Breast epithelium (tissue), 3 donors: ENCODE results near the gene OR10S1.

Experiments
- POLR2A ChIP-seq: fragments of 450-650 bp; IDR thresholded peaks from one replicate; pipeline ENCODE4 v1.6.1; 2016; ENCODE audit warnings: antibody characterized with exemption, mild to moderate bottlenecking, moderate library complexity
- TF ChIP-seq, protein P1 (sequence below), 3 donors: fragments of 450-650 bp; IDR thresholded peaks; one replicate each; pipeline ENCODE4 v1.5.1; 2016 to 2017; ENCODE audit warnings: antibody characterized with exemption in 3 of 3, mild to moderate bottlenecking in 3 of 3, moderate library complexity in 3 of 3

DNA sequence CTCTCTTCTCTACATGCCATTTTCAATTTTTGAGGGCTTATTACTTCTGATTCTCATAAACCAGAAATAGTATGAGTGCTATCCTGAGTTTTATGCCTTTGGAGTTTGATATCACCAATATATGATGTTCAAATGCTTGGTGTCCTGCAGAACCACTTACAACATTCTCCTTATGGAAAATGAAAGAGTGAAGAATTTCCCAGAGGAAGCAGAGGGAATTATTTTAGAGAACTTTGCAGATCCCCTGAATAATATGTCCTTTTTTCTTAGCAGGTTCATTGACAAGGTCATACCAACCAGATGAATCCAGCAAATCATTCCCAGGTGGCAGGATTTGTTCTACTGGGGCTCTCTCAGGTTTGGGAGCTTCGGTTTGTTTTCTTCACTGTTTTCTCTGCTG, 38.3 kb downstream of the OR10S1 start, which contains the start of gene OR4D5:
- TF ChIP-seq, protein P1, sequence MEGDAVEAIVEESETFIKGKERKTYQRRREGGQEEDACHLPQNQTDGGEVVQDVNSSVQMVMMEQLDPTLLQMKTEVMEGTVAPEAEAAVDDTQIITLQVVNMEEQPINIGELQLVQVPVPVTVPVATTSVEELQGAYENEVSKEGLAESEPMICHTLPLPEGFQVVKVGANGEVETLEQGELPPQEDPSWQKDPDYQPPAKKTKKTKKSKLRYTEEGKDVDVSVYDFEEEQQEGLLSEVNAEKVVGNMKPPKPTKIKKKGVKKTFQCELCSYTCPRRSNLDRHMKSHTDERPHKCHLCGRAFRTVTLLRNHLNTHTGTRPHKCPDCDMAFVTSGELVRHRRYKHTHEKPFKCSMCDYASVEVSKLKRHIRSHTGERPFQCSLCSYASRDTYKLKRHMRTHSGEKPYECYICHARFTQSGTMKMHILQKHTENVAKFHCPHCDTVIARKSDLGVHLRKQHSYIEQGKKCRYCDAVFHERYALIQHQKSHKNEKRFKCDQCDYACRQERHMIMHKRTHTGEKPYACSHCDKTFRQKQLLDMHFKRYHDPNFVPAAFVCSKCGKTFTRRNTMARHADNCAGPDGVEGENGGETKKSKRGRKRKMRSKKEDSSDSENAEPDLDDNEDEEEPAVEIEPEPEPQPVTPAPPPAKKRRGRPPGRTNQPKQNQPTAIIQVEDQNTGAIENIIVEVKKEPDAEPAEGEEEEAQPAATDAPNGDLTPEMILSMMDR (IDR thresholded peaks at IDR 0.05) = no peak
- TF ChIP-seq POLR2A = no peak
